EL (cell line): ENCODE data around the gene CRYM.
"Not testable (repeated sequence)": the region's sequence is repeated elsewhere in the genome, so short reads cannot be mapped to it uniquely, and the experiment has no call there.

ENCODE experiments used
- DNase-seq: peaks from one replicate; pipeline ENCODE4 v3.0.0-alpha.2; 2016

CRYM gene

GRCh38 chr16:21277927-21278706 lies at the start of gene CRYM:
Gene CRYM (minus strand): TSS chr16:21278290. CDS start chr16:21278251, 39 bp downstream.
- peak; percentile 22 for DNase-seq

- DNase-seq: no peak
Measured at GRCh38 chr16:21327046-21327445, 49.0 kb upstream of the CRYM start.

GRCh38 chr16:21326459-21326858 lies 48.4 kb upstream of the CRYM start:
- DNase-seq: no peak

GRCh38 chr16:21324267-21324666 lies 46.2 kb upstream of the CRYM start:
- DNase-seq: no peak

- DNase-seq: not testable (repeated sequence)
Measured at GRCh38 chr16:21322251-21322650, 44.2 kb upstream of the CRYM start.

- DNase-seq: no peak
Measured at GRCh38 chr16:21321736-21322135, 43.6 kb upstream of the CRYM start.

- no peak for DNase-seq
Measured at GRCh38 chr16:21314339-21314738, 36.2 kb upstream of the CRYM start.

- DNase-seq: not testable (repeated sequence)
Measured at GRCh38 chr16:21312863-21313372, 34.8 kb upstream of the CRYM start.

- not testable (repeated sequence) for DNase-seq
Measured at GRCh38 chr16:21312046-21312445, 34.0 kb upstream of the CRYM start.

GRCh38 chr16:21306712-21307111 lies 28.6 kb upstream of the CRYM start:
- DNase-seq: not testable (repeated sequence)

GRCh38 chr16:21302898-21303528 lies 24.9 kb upstream of the CRYM start:
- peak; percentile 75 for DNase-seq

GRCh38 chr16:21302454-21302853 lies 24.4 kb upstream of the CRYM start:
- DNase-seq: peak; percentile 10

- DNase-seq: no peak
Measured at GRCh38 chr16:21301895-21302291, 23.8 kb upstream of the CRYM start.

- peak; percentile 78 for DNase-seq
Measured at GRCh38 chr16:21301168-21301894, 23.2 kb upstream of the CRYM start.

- DNase-seq: peak; percentile 100
Measured at GRCh38 chr16:21300309-21301167, 22.4 kb upstream of the CRYM start.

- DNase-seq: not testable (repeated sequence)
Measured at GRCh38 chr16:21289789-21290188, 11.7 kb upstream of the CRYM start.

- DNase-seq: no peak
Measured at GRCh38 chr16:21285314-21285713, 7.2 kb upstream of the CRYM start.

GRCh38 chr16:21284414-21284813 lies 6.3 kb upstream of the CRYM start:
- DNase-seq: no peak

- DNase-seq: peak; percentile 48
Measured at GRCh38 chr16:21283521-21284289, 5.6 kb upstream of the CRYM start.

- no peak for DNase-seq
Measured at GRCh38 chr16:21281698-21282389, 3.8 kb upstream of the CRYM start.

- DNase-seq: no peak
Measured at GRCh38 chr16:21279501-21279900, 1.4 kb upstream of the CRYM start.
